IPS DF 4.7 (cell line): ENCODE data around the gene CLDN6.

Experiments used
- DNase-seq: peaks from one replicate; pipeline ENCODE4 v3.0.0-alpha.2; 2013; ENCODE audit warnings: low spot score; ENCODE audit errors: extremely low read depth

The CLDN6 gene

GRCh38 chr16:2988590-2989099, 29.3 kb downstream of the CLDN6 start:
- DNase-seq: no peak

GRCh38 chr16:2987833-2988232, 30.1 kb downstream of the CLDN6 start:
- no peak for DNase-seq

- no peak for DNase-seq
Observed at GRCh38 chr16:2987286-2987685, 30.7 kb downstream of the CLDN6 start.

- no peak for DNase-seq
Observed at GRCh38 chr16:2986623-2987188, 31.3 kb downstream of the CLDN6 start.

GRCh38 chr16:2985893-2986355, 32.1 kb downstream of the CLDN6 start:
- DNase-seq: no peak

GRCh38 chr16:2985462-2985861, 32.5 kb downstream of the CLDN6 start:
- no peak for DNase-seq

- DNase-seq: no peak
Observed at GRCh38 chr16:2983706-2984136, 34.3 kb downstream of the CLDN6 start.

- no peak for DNase-seq
Observed at GRCh38 chr16:2982402-2982801, 35.6 kb downstream of the CLDN6 start.

- no peak for DNase-seq
Observed at GRCh38 chr16:2981899-2982250, 36.1 kb downstream of the CLDN6 start.

GRCh38 chr16:2981177-2981898, 36.6 kb downstream of the CLDN6 start:
- no peak for DNase-seq

- DNase-seq: no peak
Observed at GRCh38 chr16:2980227-2981176, 37.5 kb downstream of the CLDN6 start, which contains the start of gene PKMYT1. Gene PKMYT1, minus strand, starts transcription at chr16:2980446. Its CDS starts 789 bp downstream, at chr16:2979657.

GRCh38 chr16:2979669-2980226, 38.2 kb downstream of the CLDN6 start:
- no peak for DNase-seq

- no peak for DNase-seq
Observed at GRCh38 chr16:2977440-2977839, 40.5 kb downstream of the CLDN6 start.

GRCh38 chr16:2976673-2977072, 41.3 kb downstream of the CLDN6 start:
- no peak for DNase-seq

- DNase-seq: no peak
Observed at GRCh38 chr16:2976201-2976600, 41.8 kb downstream of the CLDN6 start.

GRCh38 chr16:2975161-2975795, 42.7 kb downstream of the CLDN6 start:
- no peak for DNase-seq

GRCh38 chr16:2974319-2975056, 43.5 kb downstream of the CLDN6 start:
- no peak for DNase-seq

GRCh38 chr16:2973605-2974318, 44.2 kb downstream of the CLDN6 start:
- no peak for DNase-seq

- DNase-seq: no peak
Observed at GRCh38 chr16:2973093-2973492, 44.9 kb downstream of the CLDN6 start.
